Testis (tissue), 3 donors: Measurements from ENCODE around the gene KLF11. TPM values are rescaled to one million over a fixed set of nuclear protein-coding genes. Genes with fewer than 3 reads are reported as not detected.

ENCODE experiments used
- DNase-seq: peaks from one replicate; pipeline ENCODE4 v3.0.0-alpha.2; 2019
- H3K27ac ChIP-seq, 2 donors: fragments of 200-600 bp; sonication (generic); one replicate each; pipeline ENCODE4 v1.5.1; 2019
- H3K27me3 ChIP-seq: fragments of 200-600 bp; sonication (generic); one replicate; pipeline ENCODE4 v1.5.1; 2019
- H3K36me3 ChIP-seq: fragments of 200-600 bp; sonication (generic); one replicate; pipeline ENCODE4 v1.5.1; 2017; ENCODE audit warnings: low read depth; ENCODE audit errors: missing control alignments
- H3K4me1 ChIP-seq: fragments of 200-600 bp; sonication (generic); one replicate; pipeline ENCODE4 v1.5.1; 2019
- H3K4me3 ChIP-seq, 2 donors: fragments of 200-600 bp; sonication (generic); one replicate each; pipeline ENCODE4 v1.5.1; 2017 to 2019
- H3K9me3 ChIP-seq: fragments of 200-600 bp; sonication (generic); one replicate; pipeline ENCODE4 v1.5.1; 2017
- CTCF ChIP-seq, 3 experiments: fragments of 450-650 bp in 2 of 3; fragments of 200-600 bp in 1 of 3; sonication (generic) in 1 of 3; IDR thresholded peaks; one replicate each; pipeline ENCODE4 v1.5.1; 2016 to 2019; ENCODE audit warnings: antibody characterized with exemption in 3 of 3, mild to moderate bottlenecking in 2 of 3, moderate library complexity in 1 of 3
- POLR2A ChIP-seq: fragments of 450-650 bp; IDR thresholded peaks from one replicate; pipeline ENCODE4 v1.6.1; 2017; ENCODE audit warnings: antibody characterized with exemption, mild to moderate bottlenecking, moderate library complexity
- WGBS, 2 donors: methylation state at CpG; one replicate each; pipeline ENCODE4 v1.1.5; 2018; 5-methylcytosine and 5-hydroxymethylcytosine counted together
- intact Hi-C: fragments of 100-400 bp; cut with DNase I; formaldehyde crosslinking; loops from one replicate; pipeline ENCODE4 v1.15.1; 2023; ENCODE audit warnings: low total_unique reads
- polyA plus RNA-seq: library from polyadenylated mRNA; stranded (reverse); fragments of 350-450 nt; fragmentation: Illumina TruSeq; extraction: RNeasy Lipid Tissue Mini Kit (QIAGEN cat#74804); gene quantifications from one replicate; pipeline ENCODE4 v1.2.3, GENCODE V29; 2014; ENCODE audit warnings: low read depth, low replicate concordance; ENCODE audit not compliant: insufficient read depth
- total RNA-seq, 2 donors: library from RNA; depleted of rRNA; stranded (reverse); fragments of >200 nt; gene quantifications; one replicate each; pipeline ENCODE4 v1.2.3, GENCODE V29; 2016

The KLF11 gene
- total and polyA plus RNA-seq, 3 donors from 2014 or later = 55.0 to 72.2 (median 55.3) TPM

GRCh38 chr2:10085043-10085667 lies 41.8 kb downstream of the KLF11 start:
- DNase-seq = no peak
- H3K27me3 ChIP-seq = no peaks in the 10 kb centered on the region
- no peaks in the 10 kb centered on the region for H3K36me3 ChIP-seq
- H3K9me3 ChIP-seq = no peaks in the 10 kb centered on the region
- no peak overlapping the region for H3K27ac ChIP-seq
- intact Hi-C loops = no loop called here
- H3K4me3 ChIP-seq = no peak overlapping the region
- 68 to 74% methylated on average over 6 of the region's 6 CpGs for WGBS, 2 donors
- H3K4me1 ChIP-seq = no peaks in the 10 kb centered on the region
- TF ChIP-seq POLR2A = no peak
- TF ChIP-seq CTCF (IDR thresholded peaks at IDR 0.05) = no peak

- 90 to 93% methylated on average over 11 of the region's 11 CpGs for WGBS, 2 donors
- no peak overlapping the region for H3K4me3 ChIP-seq
- DNase-seq = no peak
- no peak for TF ChIP-seq CTCF (IDR thresholded peaks at IDR 0.05)
- no peak for TF ChIP-seq POLR2A
- H3K9me3 ChIP-seq = no peaks in the 10 kb centered on the region
- no peaks in the 10 kb centered on the region for H3K4me1 ChIP-seq
- H3K27me3 ChIP-seq = no peaks in the 10 kb centered on the region
- no peaks in the 10 kb centered on the region for H3K36me3 ChIP-seq
- no peak overlapping the region for H3K27ac ChIP-seq
- intact Hi-C loops = no loop called here
Observed at GRCh38 chr2:10085668-10086059, 42.3 kb downstream of the KLF11 start.

GRCh38 chr2:10086950-10087349 lies 43.6 kb downstream of the KLF11 start:
- H3K36me3 ChIP-seq = no peaks in the 10 kb centered on the region
- TF ChIP-seq CTCF (IDR thresholded peaks at IDR 0.05) (no peak), POLR2A (no peak)
- 79 to 80% methylated on average over 4 of the region's 4 CpGs for WGBS, 2 donors
- DNase-seq = no peak
- no peaks in the 10 kb centered on the region for H3K27me3 ChIP-seq
- H3K4me1 ChIP-seq = no peaks in the 10 kb centered on the region
- H3K27ac ChIP-seq = no peak overlapping the region
- no peaks in the 10 kb centered on the region for H3K9me3 ChIP-seq
- H3K4me3 ChIP-seq = no peak overlapping the region
- intact Hi-C loops = no loop called here

GRCh38 chr2:10087360-10087759 lies 44.0 kb downstream of the KLF11 start:
- Histone ChIP-seq H3K27me3 (no peaks in the 10 kb centered on the region), H3K9me3 (no peaks in the 10 kb centered on the region), H3K4me3 (no peak overlapping the region), H3K4me1 (no peaks in the 10 kb centered on the region), H3K36me3 (no peaks in the 10 kb centered on the region), H3K27ac (no peak overlapping the region)
- DNase-seq = no peak
- TF ChIP-seq CTCF (IDR thresholded peaks at IDR 0.05) (no peak), POLR2A (no peak)
- 79 to 89% methylated on average over 6 to 8 of the region's 8 CpGs for WGBS, 2 donors
- intact Hi-C loops = no loop called here

GRCh38 chr2:10089565-10090190 lies 46.3 kb downstream of the KLF11 start:
- H3K9me3 ChIP-seq = no peaks in the 10 kb centered on the region
- H3K4me3 ChIP-seq = no peak overlapping the region
- H3K27me3 ChIP-seq = no peaks in the 10 kb centered on the region
- no peaks in the 10 kb centered on the region for H3K36me3 ChIP-seq
- 56 to 65% methylated on average over 5 of the region's 5 CpGs for WGBS, 2 donors
- no peak for DNase-seq
- intact Hi-C loops = no loop called here
- H3K4me1 ChIP-seq = no peaks in the 10 kb centered on the region
- no peak overlapping the region for H3K27ac ChIP-seq
- TF ChIP-seq CTCF (IDR thresholded peaks at IDR 0.05) (no peak), POLR2A (no peak)
